GM23338 (cell line): ENCODE measurements around the gene PROCR. TPM values are rescaled to one million over a fixed set of nuclear protein-coding genes. Genes with fewer than 3 reads are reported as not detected.

Experiments
- ATAC-seq: fragments of 200-7000 bp; cut with Tn5 transposase; 3 replicates; pipeline ENCODE4 v1.9.1; 2020
- DNase-seq: peaks from one replicate; pipeline ENCODE4 v3.0.0-alpha.2; 2015; ENCODE audit warnings: low spot score
- H2AFZ ChIP-seq: fragments of 200-600 bp; sonication (generic); 2 replicates; pipeline ENCODE4 v1.8.0; 2016; ENCODE audit warnings: antibody characterized with exemption, mild to moderate bottlenecking, moderate library complexity
- H3F3A ChIP-seq: fragments of 200-600 bp; sonication (generic); replicated peaks from 2 replicates; pipeline ENCODE4 v1.8.0; 2017; ENCODE audit warnings: antibody characterized with exemption, mixed run types, low read depth
- H3K27ac ChIP-seq: fragments of 200-600 bp; sonication (generic); 2 replicates; pipeline ENCODE4 v1.6.1; 2016; ENCODE audit warnings: low read depth
- H3K27me3 ChIP-seq: fragments of 200-600 bp; sonication (generic); 2 replicates; pipeline ENCODE4 v1.8.0; 2016; ENCODE audit warnings: mild to moderate bottlenecking, mixed run types, moderate library complexity; ENCODE audit not compliant: insufficient read depth
- H3K36me3 ChIP-seq: fragments of 200-600 bp; sonication (generic); 2 replicates; pipeline ENCODE4 v1.8.0; 2016; ENCODE audit warnings: mild to moderate bottlenecking; ENCODE audit not compliant: insufficient read depth
- H3K4me1 ChIP-seq: fragments of 200-600 bp; sonication (generic); 2 replicates; pipeline ENCODE4 v1.8.0; 2016; ENCODE audit warnings: mild to moderate bottlenecking, moderate library complexity; ENCODE audit not compliant: insufficient read depth
- H3K4me2 ChIP-seq: fragments of 200-600 bp; sonication (generic); 2 replicates; pipeline ENCODE4 v1.7.1; 2017; ENCODE audit warnings: mixed run types
- H3K4me3 ChIP-seq: fragments of 200-600 bp; sonication (generic); 2 replicates; pipeline ENCODE4 v1.6.1; 2016; ENCODE audit warnings: mixed run types
- H3K79me2 ChIP-seq: fragments of 200-600 bp; sonication (generic); replicated peaks from 2 replicates; pipeline ENCODE4 v1.8.0; 2017; ENCODE audit warnings: mild to moderate bottlenecking; ENCODE audit not compliant: insufficient read depth
- H3K9me2 ChIP-seq: fragments of 200-600 bp; sonication (generic); 2 replicates; pipeline ENCODE4 v1.8.0; 2017; ENCODE audit not compliant: insufficient read depth
- H4K20me1 ChIP-seq: fragments of 200-600 bp; sonication (generic); replicated peaks from 2 replicates; pipeline ENCODE4 v1.8.0; 2017; ENCODE audit warnings: mild to moderate bottlenecking; ENCODE audit not compliant: insufficient read depth
- H3K27ac Mint-ChIP-seq: 2 replicates; pipeline ENCODE4 v1.8.0; 2020; ENCODE audit warnings: inconsistent platforms, mild to moderate bottlenecking, moderate library complexity, mixed read lengths
- H3K27me3 Mint-ChIP-seq: 3 replicates; pipeline ENCODE4 v1.8.0; 2022; ENCODE audit warnings: low read depth, mild to moderate bottlenecking, moderate library complexity, mixed read lengths, inconsistent platforms; ENCODE audit not compliant: insufficient read depth, poor library complexity
- H3K36me3 Mint-ChIP-seq: 3 replicates; pipeline ENCODE4 v1.8.0; 2021; ENCODE audit warnings: low read depth, mild to moderate bottlenecking, inconsistent platforms, moderate library complexity, mixed read lengths
- H3K4me1 Mint-ChIP-seq: 3 replicates; pipeline ENCODE4 v1.8.0; 2020; ENCODE audit warnings: mild to moderate bottlenecking, inconsistent platforms, mixed read lengths
- H3K4me3 Mint-ChIP-seq: 3 replicates; pipeline ENCODE4 v1.8.0; 2021; ENCODE audit warnings: moderate library complexity, mild to moderate bottlenecking, inconsistent platforms, mixed read lengths
- H3K9me3 Mint-ChIP-seq: 3 replicates; pipeline ENCODE4 v1.8.0; 2020; ENCODE audit warnings: moderate library complexity, mild to moderate bottlenecking, inconsistent platforms, mixed read lengths
- CREB1 ChIP-seq: fragments of 250-450 bp; sonication (Bioruptor Pico); IDR thresholded peaks from 2 replicates; pipeline ENCODE4 v1.5.0; 2020; ENCODE audit warnings: low read depth, mild to moderate bottlenecking, moderate library complexity
- EZH2 ChIP-seq: fragments of 200-600 bp; sonication (generic); IDR thresholded peaks from one replicate; pipeline ENCODE4 v1.8.0; 2017; ENCODE audit warnings: antibody characterized with exemption, mild to moderate bottlenecking, low read depth; ENCODE audit not compliant: unreplicated experiment
- EZH2phosphoT487 ChIP-seq: fragments of 200-600 bp; sonication (generic); IDR thresholded peaks from one replicate; pipeline ENCODE4 v1.8.1; 2018; ENCODE audit warnings: antibody characterized with exemption; ENCODE audit not compliant: unreplicated experiment
- NANOG ChIP-seq: IDR thresholded peaks from 2 replicates; pipeline ENCODE4 v1.6.1; 2016; ENCODE audit warnings: antibody characterized with exemption, borderline replicate concordance
- POLR2AphosphoS5 ChIP-seq: IDR thresholded peaks from 2 replicates; pipeline ENCODE4 v1.6.1; 2016; ENCODE audit warnings: antibody characterized with exemption, low read depth
- STAT1 ChIP-seq: IDR thresholded peaks from one replicate; pipeline ENCODE4 v1.6.1; 2016; ENCODE audit warnings: antibody characterized with exemption; ENCODE audit not compliant: unreplicated experiment
- ZNF114 ChIP-seq: fragments of 250-450 bp; sonication (Bioruptor Pico); IDR thresholded peaks from 2 replicates; pipeline ENCODE4 v1.5.0; 2020; ENCODE audit warnings: mild to moderate bottlenecking, moderate library complexity
- ZNF331 ChIP-seq: fragments of 250-450 bp; sonication (Bioruptor Pico); IDR thresholded peaks from 2 replicates; pipeline ENCODE4 v1.5.0; 2020; ENCODE audit warnings: low read depth, mild to moderate bottlenecking, moderate library complexity
- ZNF462 ChIP-seq: fragments of 250-450 bp; sonication (Bioruptor Pico); IDR thresholded peaks from 2 replicates; pipeline ENCODE4 v1.5.0; 2020; ENCODE audit warnings: mild to moderate bottlenecking, moderate library complexity
- polyA plus RNA-seq: library from polyadenylated mRNA; unstranded; fragments of >200 nt; fragmentation: Nextera tagmentation; extraction: Ambion mirVana; gene quantifications from 2 replicates; pipeline ENCODE4 v1.2.1, GENCODE V29; 2016
- total RNA-seq: library from RNA; depleted of rRNA; stranded (reverse); fragments of >200 nt; shearing (Covaris generic); gene quantifications from 2 replicates; pipeline ENCODE4 v1.2.3, GENCODE V29; 2014
- TF ChIP-seq, protein P1 (sequence below), 2 experiments: fragments of 200-600 bp in 1 of 2; sonication (generic) in 1 of 2; conservative IDR thresholded peaks; 2 replicates each; pipeline versions ENCODE4 v1.5.1 to v1.6.1; 2016 to 2017; ENCODE audit warnings: antibody characterized with exemption in 2 of 2, low read depth in 2 of 2, mild to moderate bottlenecking in 2 of 2, moderate library complexity in 1 of 2
- TF ChIP-seq, protein P2 (sequence below): IDR thresholded peaks from one replicate; pipeline ENCODE4 v1.6.1; 2018; ENCODE audit warnings: antibody characterized with exemption; ENCODE audit not compliant: unreplicated experiment
- TF ChIP-seq, protein P3 (sequence below): IDR thresholded peaks from 2 replicates; pipeline ENCODE4 v1.6.1; 2016; ENCODE audit warnings: antibody characterized with exemption

PROCR gene
- total and polyA plus RNA-seq, 2 experiments from 2014 or later: 32.9 to 36.1 TPM

- H3K27me3 Mint-ChIP-seq: peaks cover 9% of the 10 kb centered on the region
- no peaks in the 10 kb centered on the region for H3K36me3 ChIP-seq
- no peak overlapping the region for H2AFZ ChIP-seq
- peaks cover 10% of the 10 kb centered on the region for H3K4me1 ChIP-seq
- DNase-seq (no peak), ATAC-seq (no peak)
- H3K27ac Mint-ChIP-seq: no peak overlapping the region
- no peaks in the 10 kb centered on the region; the same call in 2 of the 3 replicates for H3K36me3 Mint-ChIP-seq
- H3K27me3 ChIP-seq: no peaks in the 10 kb centered on the region
- no peaks in the 10 kb centered on the region for H3K79me2 ChIP-seq
- H3F3A ChIP-seq: peaks cover 13% of the 10 kb centered on the region
- no peak overlapping the region for H3K4me3 ChIP-seq
- no peaks in the 10 kb centered on the region for H3K9me2 ChIP-seq
- peaks cover 13% of the 10 kb centered on the region; the same call in 2 of the 3 replicates for H3K4me1 Mint-ChIP-seq
- no peak overlapping the region for H3K4me3 Mint-ChIP-seq
- peaks cover 8% of the 10 kb centered on the region; the same call in 2 of the 3 replicates for H3K9me3 Mint-ChIP-seq
- no peaks in the 10 kb centered on the region for H4K20me1 ChIP-seq
- H3K27ac ChIP-seq: no peak overlapping the region
- no peak overlapping the region for H3K4me2 ChIP-seq
- TF ChIP-seq, protein P1, sequence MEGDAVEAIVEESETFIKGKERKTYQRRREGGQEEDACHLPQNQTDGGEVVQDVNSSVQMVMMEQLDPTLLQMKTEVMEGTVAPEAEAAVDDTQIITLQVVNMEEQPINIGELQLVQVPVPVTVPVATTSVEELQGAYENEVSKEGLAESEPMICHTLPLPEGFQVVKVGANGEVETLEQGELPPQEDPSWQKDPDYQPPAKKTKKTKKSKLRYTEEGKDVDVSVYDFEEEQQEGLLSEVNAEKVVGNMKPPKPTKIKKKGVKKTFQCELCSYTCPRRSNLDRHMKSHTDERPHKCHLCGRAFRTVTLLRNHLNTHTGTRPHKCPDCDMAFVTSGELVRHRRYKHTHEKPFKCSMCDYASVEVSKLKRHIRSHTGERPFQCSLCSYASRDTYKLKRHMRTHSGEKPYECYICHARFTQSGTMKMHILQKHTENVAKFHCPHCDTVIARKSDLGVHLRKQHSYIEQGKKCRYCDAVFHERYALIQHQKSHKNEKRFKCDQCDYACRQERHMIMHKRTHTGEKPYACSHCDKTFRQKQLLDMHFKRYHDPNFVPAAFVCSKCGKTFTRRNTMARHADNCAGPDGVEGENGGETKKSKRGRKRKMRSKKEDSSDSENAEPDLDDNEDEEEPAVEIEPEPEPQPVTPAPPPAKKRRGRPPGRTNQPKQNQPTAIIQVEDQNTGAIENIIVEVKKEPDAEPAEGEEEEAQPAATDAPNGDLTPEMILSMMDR (conservative IDR thresholded peaks at IDR 0.05; ENCODE audit: low read depth in 2 of 2): no peak
- TF ChIP-seq CREB1 (no peak), EZH2phosphoT487 (no peak), ZNF462 (no peak), ZNF114 (no peak), STAT1 (no peak), NANOG (no peak), POLR2AphosphoS5 (no peak), ZNF331 (CRISPR knock-in tag) (no peak), EZH2 (no peak)
- TF ChIP-seq, protein P2, sequence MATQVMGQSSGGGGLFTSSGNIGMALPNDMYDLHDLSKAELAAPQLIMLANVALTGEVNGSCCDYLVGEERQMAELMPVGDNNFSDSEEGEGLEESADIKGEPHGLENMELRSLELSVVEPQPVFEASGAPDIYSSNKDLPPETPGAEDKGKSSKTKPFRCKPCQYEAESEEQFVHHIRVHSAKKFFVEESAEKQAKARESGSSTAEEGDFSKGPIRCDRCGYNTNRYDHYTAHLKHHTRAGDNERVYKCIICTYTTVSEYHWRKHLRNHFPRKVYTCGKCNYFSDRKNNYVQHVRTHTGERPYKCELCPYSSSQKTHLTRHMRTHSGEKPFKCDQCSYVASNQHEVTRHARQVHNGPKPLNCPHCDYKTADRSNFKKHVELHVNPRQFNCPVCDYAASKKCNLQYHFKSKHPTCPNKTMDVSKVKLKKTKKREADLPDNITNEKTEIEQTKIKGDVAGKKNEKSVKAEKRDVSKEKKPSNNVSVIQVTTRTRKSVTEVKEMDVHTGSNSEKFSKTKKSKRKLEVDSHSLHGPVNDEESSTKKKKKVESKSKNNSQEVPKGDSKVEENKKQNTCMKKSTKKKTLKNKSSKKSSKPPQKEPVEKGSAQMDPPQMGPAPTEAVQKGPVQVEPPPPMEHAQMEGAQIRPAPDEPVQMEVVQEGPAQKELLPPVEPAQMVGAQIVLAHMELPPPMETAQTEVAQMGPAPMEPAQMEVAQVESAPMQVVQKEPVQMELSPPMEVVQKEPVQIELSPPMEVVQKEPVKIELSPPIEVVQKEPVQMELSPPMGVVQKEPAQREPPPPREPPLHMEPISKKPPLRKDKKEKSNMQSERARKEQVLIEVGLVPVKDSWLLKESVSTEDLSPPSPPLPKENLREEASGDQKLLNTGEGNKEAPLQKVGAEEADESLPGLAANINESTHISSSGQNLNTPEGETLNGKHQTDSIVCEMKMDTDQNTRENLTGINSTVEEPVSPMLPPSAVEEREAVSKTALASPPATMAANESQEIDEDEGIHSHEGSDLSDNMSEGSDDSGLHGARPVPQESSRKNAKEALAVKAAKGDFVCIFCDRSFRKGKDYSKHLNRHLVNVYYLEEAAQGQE: no peak
- TF ChIP-seq, protein P3, sequence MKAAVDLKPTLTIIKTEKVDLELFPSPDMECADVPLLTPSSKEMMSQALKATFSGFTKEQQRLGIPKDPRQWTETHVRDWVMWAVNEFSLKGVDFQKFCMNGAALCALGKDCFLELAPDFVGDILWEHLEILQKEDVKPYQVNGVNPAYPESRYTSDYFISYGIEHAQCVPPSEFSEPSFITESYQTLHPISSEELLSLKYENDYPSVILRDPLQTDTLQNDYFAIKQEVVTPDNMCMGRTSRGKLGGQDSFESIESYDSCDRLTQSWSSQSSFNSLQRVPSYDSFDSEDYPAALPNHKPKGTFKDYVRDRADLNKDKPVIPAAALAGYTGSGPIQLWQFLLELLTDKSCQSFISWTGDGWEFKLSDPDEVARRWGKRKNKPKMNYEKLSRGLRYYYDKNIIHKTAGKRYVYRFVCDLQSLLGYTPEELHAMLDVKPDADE: no peak
Observed at GRCh38 chr20:35150846-35151579, 20.9 kb upstream of the PROCR start.
